K562 (cell line): ENCODE measurements around the gene ZNF326. TPM values are rescaled to one million over a fixed set of nuclear protein-coding genes. Genes with fewer than 3 reads are reported as not detected.

Experiments
- CCAR2 ChIP-seq: fragments of 200-400 bp; formaldehyde crosslinking; IDR thresholded peaks from 2 replicates; pipeline ENCODE4 v1.6.1; 2017; ENCODE audit warnings: mild to moderate bottlenecking, low read depth, low read length
- CCNT2 ChIP-seq: IDR thresholded peaks from 2 replicates; pipeline ENCODE4 v1.6.1; 2011; ENCODE audit warnings: borderline replicate concordance, low read depth, mild to moderate bottlenecking, moderate library complexity, mixed read lengths, low read length; ENCODE audit not compliant: insufficient read length; ENCODE audit errors: extremely low read depth
- DLX4 ChIP-seq: fragments of 250-450 bp; sonication (Bioruptor Pico); IDR thresholded peaks from 2 replicates; pipeline ENCODE4 v1.6.1; 2021; ENCODE audit warnings: mild to moderate bottlenecking
- DPF2 ChIP-seq: fragments of 450-650 bp; IDR thresholded peaks from 2 replicates; pipeline ENCODE4 v1.6.1; 2016
- FOXJ2 ChIP-seq: fragments of 200-800 bp; sonication (Bioruptor generic); IDR thresholded peaks from 2 replicates; pipeline ENCODE4 v1.6.1; 2016; ENCODE audit warnings: missing genetic modification characterization, missing compliant biosample characterization
- FOXP1 ChIP-seq: sonication (generic); formaldehyde crosslinking; IDR thresholded peaks from 2 replicates; pipeline ENCODE4 v1.8.0; 2022; ENCODE audit warnings: mild to moderate bottlenecking, missing genetic modification reagents
- HBP1 ChIP-seq: fragments of 450-650 bp; formaldehyde crosslinking; IDR thresholded peaks from 2 replicates; pipeline ENCODE4 v1.4.0; 2022; ENCODE audit warnings: missing genetic modification characterization
- L3MBTL2 ChIP-seq: fragments of 450-650 bp; IDR thresholded peaks from 2 replicates; pipeline ENCODE4 v1.6.1; 2016; ENCODE audit warnings: mild to moderate bottlenecking, moderate library complexity
- MTA1 ChIP-seq: fragments of 450-650 bp; IDR thresholded peaks from 2 replicates; pipeline ENCODE4 v1.6.1; 2017; ENCODE audit warnings: borderline replicate concordance
- PATZ1 ChIP-seq: fragments of 250-450 bp; sonication (Bioruptor Pico); IDR thresholded peaks from 2 replicates; pipeline ENCODE4 v1.5.0; 2020; ENCODE audit warnings: mild to moderate bottlenecking, borderline replicate concordance
- POLR3A ChIP-seq: IDR thresholded peaks from 2 replicates; pipeline ENCODE4 v1.6.1; 2011; ENCODE audit warnings: borderline replicate concordance, mild to moderate bottlenecking, moderate library complexity; ENCODE audit not compliant: insufficient read length, insufficient read depth; ENCODE audit errors: extremely low read depth
- RBM22 ChIP-seq: fragments of 200-400 bp; formaldehyde crosslinking; IDR thresholded peaks from 2 replicates; pipeline ENCODE4 v1.6.1; 2018; ENCODE audit warnings: low read length, low read depth; ENCODE audit not compliant: poor library complexity, severe bottlenecking
- SMAD2 ChIP-seq: fragments of 150-350 bp; IDR thresholded peaks from 2 replicates; pipeline ENCODE4 v1.6.1; 2014; ENCODE audit warnings: low read depth, mild to moderate bottlenecking, low read length
- SRSF3 ChIP-seq: fragments of 200-400 bp; formaldehyde crosslinking; IDR thresholded peaks from 2 replicates; pipeline ENCODE4 v1.6.1; 2016; ENCODE audit warnings: mild to moderate bottlenecking, low read length, moderate library complexity; ENCODE audit not compliant: insufficient read depth
- TAF9B ChIP-seq: fragments of 450-650 bp; IDR thresholded peaks from 2 replicates; pipeline ENCODE4 v1.6.1; 2018; ENCODE audit warnings: mild to moderate bottlenecking; ENCODE audit not compliant: partially characterized antibody
- THAP12 ChIP-seq: fragments of 250-450 bp; sonication (Bioruptor Pico); IDR thresholded peaks from 2 replicates; pipeline ENCODE4 v1.9.0; 2021; ENCODE audit warnings: mild to moderate bottlenecking, inconsistent platforms
- ZBED1 ChIP-seq: IDR thresholded peaks from 2 replicates; pipeline ENCODE4 v1.6.1; 2014
- ZBTB9 ChIP-seq: fragments of 450-650 bp; formaldehyde crosslinking; IDR thresholded peaks from 2 replicates; pipeline ENCODE4 v1.4.0; 2020; ENCODE audit warnings: mild to moderate bottlenecking, moderate library complexity
- ZNF184 ChIP-seq: sonication (generic); formaldehyde crosslinking; IDR thresholded peaks from 2 replicates; pipeline ENCODE4 v1.5.0; 2020; ENCODE audit warnings: missing genetic modification reagents
- ZNF324 ChIP-seq: fragments of 250-450 bp; sonication (Bioruptor Pico); IDR thresholded peaks from 2 replicates; pipeline ENCODE4 v1.4.0; 2020; ENCODE audit warnings: mild to moderate bottlenecking
- ZNF445 ChIP-seq: fragments of 250-450 bp; sonication (Bioruptor Pico); IDR thresholded peaks from 2 replicates; pipeline ENCODE4 v1.4.0; 2020; ENCODE audit warnings: low read depth, mild to moderate bottlenecking, moderate library complexity
- polyA plus RNA-seq, 8 experiments: library from polyadenylated mRNA; depleted of rRNA in 4 of 8; stranded (reverse) in 5 of 8; unstranded in 3 of 8; fragments of >200 nt; fragmentation: Nextera tagmentation in 2 of 8; fragmentation: Illumina TruSeq in 1 of 8; extraction: Ambion mirVana in 2 of 8; extraction: Trizol in 1 of 8; gene quantifications; 2 replicates each; pipeline versions ENCODE4 v1.2.1 to v1.2.3, GENCODE V29; 2011 to 2014; ENCODE audit warnings: inconsistent platforms in 1 of 8, missing spikeins in 1 of 8
- total RNA-seq, 7 experiments: library from RNA; depleted of rRNA in 6 of 7; stranded (reverse); fragments of >200 nt in 6 of 7; fragmentation: Illumina TruSeq in 2 of 7; extraction: Trizol in 2 of 7; gene quantifications; 2 replicates each; pipeline versions ENCODE4 v1.2.1 to v1.2.3, GENCODE V29; 2011 to 2021; ENCODE audit warnings: low replicate concordance in 1 of 7

ZNF326 gene
- total and polyA plus RNA-seq, 9 of the 15 experiments (the other 6 are each of a cell fraction or from before 2014, with no cell fraction given): 7.2 to 33.2 (median 20.1) TPM

- TF ChIP-seq HBP1 (CRISPR knock-in tag) (no peak), ZNF445 (CRISPR knock-in tag) (no peak), SMAD2 (no peak), DLX4 (CRISPR knock-in tag) (no peak), CCNT2 (peak; percentile 78), PATZ1 (CRISPR knock-in tag) (no peak), THAP12 (CRISPR knock-in tag) (peak; percentile 96), ZBED1 (peak; percentile 74; the same call in 1 of the 2 replicates), FOXP1 (CRISPR knock-in tag) (peak; percentile 92), MTA1 (peak; percentile 62; the same call in 1 of the 2 replicates), FOXJ2 (no peak), RBM22 (no peak), L3MBTL2 (peak; percentile 85), DPF2 (peak; percentile 69; the same call in 1 of the 2 replicates), TAF9B (no peak), ZNF324 (CRISPR knock-in tag) (no peak), POLR3A (no peak), ZNF184 (CRISPR knock-in tag) (no peak), ZBTB9 (CRISPR knock-in tag) (no peak), CCAR2 (no peak), SRSF3 (no peak)
Observed at GRCh38 chr1:89994805-89995597, at the start of gene ZNF326 (continued).
